ENCODE results near the gene SDR39U1. TPM values are rescaled to one million over a fixed set of nuclear protein-coding genes. Genes with fewer than 3 reads are reported as not detected.

SDR39U1 gene
- total and polyA plus RNA-seq, 10 of the 15 experiments (the other 5 are each of a cell fraction or from before 2014, with no cell fraction given): 14.0 to 89.3 (median 42.2) TPM

DNA sequence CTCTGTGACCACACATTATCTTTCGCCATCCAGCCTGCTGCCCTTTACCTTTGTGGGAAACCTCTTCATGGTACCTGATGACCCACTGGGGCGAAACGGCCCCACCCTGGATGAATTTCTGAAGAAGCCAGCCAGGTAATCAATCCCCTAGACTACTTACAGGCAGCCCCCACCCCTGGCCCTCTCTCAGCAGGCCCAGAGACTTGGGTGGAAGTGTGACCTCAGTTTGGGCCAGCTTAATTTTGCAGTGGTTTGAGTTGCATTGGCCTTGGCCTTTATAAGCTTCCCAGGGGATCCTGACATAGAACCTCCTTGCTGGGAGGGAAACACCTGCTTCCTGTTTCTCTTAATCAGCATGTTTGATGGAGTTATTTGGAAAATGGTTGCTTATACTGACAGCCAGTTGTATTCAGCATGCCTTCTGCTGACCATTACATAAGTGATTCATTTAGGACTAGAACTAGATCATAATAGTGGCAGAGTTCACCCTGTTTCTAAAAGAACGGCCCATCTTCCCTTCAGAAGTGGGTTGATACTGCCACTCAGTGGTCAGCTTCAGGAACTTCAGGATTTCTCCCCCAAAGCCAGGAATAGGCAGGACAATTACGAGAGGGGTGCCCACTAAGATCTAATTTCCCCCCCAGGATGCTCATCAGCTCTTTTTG is 6.1 kb downstream of the SDR39U1 start:
- Histone ChIP-seq H3K4me1 (ENCODE audit: control insufficient read depth, insufficient read depth, low read length) (peaks cover 15% of the 10 kb centered on the region), H3K36me3 (ENCODE audit: control insufficient read depth in 2 of 2, insufficient read depth in 2 of 2, low read length in 1 of 2) (peaks cover 13 to 33% of the 10 kb centered on the region in 2 experiments), H3K4me3 (no peak overlapping the region), H3K9ac (ENCODE audit: control insufficient read depth, insufficient read depth, low read length) (no peak overlapping the region), H4K20me1 (ENCODE audit: control insufficient read depth, insufficient read depth) (no peaks in the 10 kb centered on the region), H3K27ac (ENCODE audit: control insufficient read depth, insufficient read depth) (no peak overlapping the region), H3K27me3 (replicated peaks in 1 of 2; ENCODE audit: control insufficient read depth in 2 of 2, insufficient read depth in 2 of 2, low read length in 1 of 2) (no peaks in the 10 kb centered on the region), H3K9me3 (replicated peaks; ENCODE audit: control insufficient read depth, insufficient read depth, low read length) (no peaks in the 10 kb centered on the region), H3K4me2 (ENCODE audit: control insufficient read depth, insufficient read depth) (no peak overlapping the region), H2AFZ (ENCODE audit: control insufficient read depth, low read depth, low read length) (no peak overlapping the region), H3K79me2 (ENCODE audit: control insufficient read depth, insufficient read depth, low read length) (peaks cover 9% of the 10 kb centered on the region)
- RAD21 ChIA-PET (ENCODE audit: unreplicated experiment): interaction anchor here (1.0 to 4.2 kb wide), 6 partner anchors 70 to 136 kb away, joined by 3 to 31 read pairs (median 4); partner anchors contain the start of genes CIDEB, DHRS1, NOP9 and RIPK3
- DNase-seq (ENCODE audit: low read depth, low spot score) (no peak), FAIRE-seq (peak; percentile 97), ATAC-seq (peak; percentile 57)
- CTCF ChIA-PET: interaction anchor here (0.7 to 11.4 kb wide), 21 partner anchors 10 to 962 kb away, joined by 3 to 220 read pairs (median 5); partner anchors contain the start of genes ADCY4, CIDEB, RIPK3 and TINF2
- in situ Hi-C loops (cut with MboI): loop anchor here (5.0 to 10.0 kb wide), 2 partner anchors 194 to 1132 kb away; partner anchors contain the start of genes BCL2L2, PPP1R3E and TINF2
- POLR2A ChIA-PET: interaction anchor here (0.5 to 1.4 kb wide), 3 partner anchors 70 to 192 kb away, joined by 3 to 4 read pairs (median 4); no protein-coding TSS in a partner anchor
- SMC1A ChIA-PET (ENCODE audit: uncharacterized antibody, unreplicated experiment): interaction anchor here (0.9 to 8.1 kb wide), 15 partner anchors 14 to 194 kb away, joined by 3 to 73 read pairs (median 5); partner anchors contain the start of genes ADCY4, RIPK3 and TINF2
- BruUV-seq (replicated peaks): no TSS peak
- WGBS (ENCODE audit: insufficient coverage, insufficient replicate concordance, low lambda C conversion rate, missing lambda C conversion rate): 32% methylated on average over 5 of the region's 5 CpGs
- intact Hi-C loops (cut with micrococcal nuclease; ENCODE audit: unreplicated experiment): loop anchor here (1.0 kb wide), 2 partner anchors 103 to 108 kb away; no protein-coding TSS in a partner anchor
- peak; percentile 81 for TF ChIP-seq RAD21 (IDR thresholded peaks at IDR 0.05; ENCODE audit: insufficient read depth, low read depth, low read length)
- no peak for TF ChIP-seq SIN3A (IDR thresholded peaks at IDR 0.05; ENCODE audit: low read depth, low read length)
- TF ChIP-seq CBFB (IDR thresholded peaks at IDR 0.05; ENCODE audit: low read depth): 0 out of 2 replicates have a peak, but pooled peaks have one; percentile 13
- peak; percentile 62 for TF ChIP-seq SMC3 (IDR thresholded peaks at IDR 0.05; ENCODE audit: borderline replicate concordance, low read length)
- no peak for TF ChIP-seq SREBF1 (IDR thresholded peaks at IDR 0.05; ENCODE audit: low read length)
- no peak for TF ChIP-seq NFIC (IDR thresholded peaks at IDR 0.05; ENCODE audit: low read depth, low read length)
- TF ChIP-seq, protein P1, sequence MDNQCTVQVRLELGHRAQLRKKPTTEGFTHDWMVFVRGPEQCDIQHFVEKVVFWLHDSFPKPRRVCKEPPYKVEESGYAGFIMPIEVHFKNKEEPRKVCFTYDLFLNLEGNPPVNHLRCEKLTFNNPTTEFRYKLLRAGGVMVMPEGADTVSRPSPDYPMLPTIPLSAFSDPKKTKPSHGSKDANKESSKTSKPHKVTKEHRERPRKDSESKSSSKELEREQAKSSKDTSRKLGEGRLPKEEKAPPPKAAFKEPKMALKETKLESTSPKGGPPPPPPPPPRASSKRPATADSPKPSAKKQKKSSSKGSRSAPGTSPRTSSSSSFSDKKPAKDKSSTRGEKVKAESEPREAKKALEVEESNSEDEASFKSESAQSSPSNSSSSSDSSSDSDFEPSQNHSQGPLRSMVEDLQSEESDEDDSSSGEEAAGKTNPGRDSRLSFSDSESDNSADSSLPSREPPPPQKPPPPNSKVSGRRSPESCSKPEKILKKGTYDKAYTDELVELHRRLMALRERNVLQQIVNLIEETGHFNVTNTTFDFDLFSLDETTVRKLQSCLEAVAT (IDR thresholded peaks at IDR 0.05): no peak
- no peak for TF ChIP-seq EED (IDR thresholded peaks at IDR 0.05; ENCODE audit: low read depth)
- TF ChIP-seq, protein P2, sequence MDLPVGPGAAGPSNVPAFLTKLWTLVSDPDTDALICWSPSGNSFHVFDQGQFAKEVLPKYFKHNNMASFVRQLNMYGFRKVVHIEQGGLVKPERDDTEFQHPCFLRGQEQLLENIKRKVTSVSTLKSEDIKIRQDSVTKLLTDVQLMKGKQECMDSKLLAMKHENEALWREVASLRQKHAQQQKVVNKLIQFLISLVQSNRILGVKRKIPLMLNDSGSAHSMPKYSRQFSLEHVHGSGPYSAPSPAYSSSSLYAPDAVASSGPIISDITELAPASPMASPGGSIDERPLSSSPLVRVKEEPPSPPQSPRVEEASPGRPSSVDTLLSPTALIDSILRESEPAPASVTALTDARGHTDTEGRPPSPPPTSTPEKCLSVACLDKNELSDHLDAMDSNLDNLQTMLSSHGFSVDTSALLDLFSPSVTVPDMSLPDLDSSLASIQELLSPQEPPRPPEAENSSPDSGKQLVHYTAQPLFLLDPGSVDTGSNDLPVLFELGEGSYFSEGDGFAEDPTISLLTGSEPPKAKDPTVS (IDR thresholded peaks at IDR 0.05; ENCODE audit: low read depth, low read length): no peak
- TF ChIP-seq POLR2AphosphoS2 (IDR thresholded peaks at IDR 0.05; ENCODE audit: low read depth, low read length): no peak
- TF ChIP-seq MEF2A (IDR thresholded peaks at IDR 0.05; ENCODE audit: insufficient read depth, low read depth, low read length): no peak
- TF ChIP-seq CTCF (IDR thresholded peaks at IDR 0.05 in 2 of 3, conservative IDR thresholded peaks at IDR 0.05 in 1 of 3; ENCODE audit: control insufficient read depth in 2 of 3, extremely low read depth in 1 of 3, insufficient read depth in 1 of 3, low read depth in 3 of 3, low read length in 3 of 3): peak; percentile 68 to 83 (median 78)
- TF ChIP-seq BHLHE40 (IDR thresholded peaks at IDR 0.05; ENCODE audit: borderline replicate concordance in 1 of 2, low read depth in 2 of 2, low read length in 1 of 2): 0 out of 4 replicates have a peak, but pooled peaks of 1 of the 2 experiments have one; percentile 2
- no peak for TF ChIP-seq EGR1 (IDR thresholded peaks at IDR 0.05; ENCODE audit: borderline replicate concordance in 1 of 2, low read depth in 2 of 2, low read length in 2 of 2)
